T-helper 2 cell treated with Interferon-gamma antibody and Interleukin-4, amounts not matched to agents 5 μg/mL and 100 μg/mL, for 36 hours (primary cell): ENCODE data around the gene GNRH2.
"Not testable (repeated sequence)": the region's sequence is repeated elsewhere in the genome, so short reads cannot be mapped to it uniquely, and the experiment has no call there.

ENCODE experiments used
- DNase-seq: peaks from one replicate; pipeline ENCODE4 v3.0.0; 2021; ENCODE audit warnings: low spot score
- H3K27ac Mint-ChIP-seq: one replicate; pipeline ENCODE4 v1.8.0; 2021; ENCODE audit warnings: mild to moderate bottlenecking, mixed read lengths
- H3K27me3 Mint-ChIP-seq: one replicate; pipeline ENCODE4 v1.8.0; 2021; ENCODE audit warnings: low read depth, mixed read lengths
- H3K36me3 Mint-ChIP-seq: one replicate; pipeline ENCODE4 v1.8.0; 2021; ENCODE audit warnings: low read depth, mixed read lengths
- H3K4me1 Mint-ChIP-seq: one replicate; pipeline ENCODE4 v1.8.0; 2021; ENCODE audit warnings: low read depth, mixed read lengths
- H3K4me3 Mint-ChIP-seq: one replicate; pipeline ENCODE4 v1.8.0; 2022; ENCODE audit warnings: mild to moderate bottlenecking, moderate library complexity, mixed read lengths
- H3K9me3 Mint-ChIP-seq: one replicate; pipeline ENCODE4 v1.8.0; 2021; ENCODE audit warnings: mixed read lengths

Gene GNRH2

GRCh38 chr20:3043322-3043721 is at the start of gene GNRH2:
Gene GNRH2 (plus strand): TSS chr20:3043622. CDS start chr20:3044415, 793 bp downstream.
- DNase-seq: no peak
- Mint-ChIP-seq H3K27me3 (no peaks in the 10 kb centered on the region), H3K9me3 (no peaks in the 10 kb centered on the region), H3K4me1 (peaks cover 26% of the 10 kb centered on the region), H3K27ac (peak within 1 kb of the TSS; percentile 71), H3K4me3 (no peak within 1 kb of the TSS), H3K36me3 (peaks cover 36% of the 10 kb centered on the region)

- Mint-ChIP-seq H3K36me3 (peaks cover 48% of the 10 kb centered on the region), H3K27ac (no peak overlapping the region), H3K4me1 (peaks cover 4% of the 10 kb centered on the region)
Observed at GRCh38 chr20:2995796-2996195, 47.6 kb upstream of the GNRH2 start.

GRCh38 chr20:2998728-2999127 is 44.7 kb upstream of the GNRH2 start:
- no peak overlapping the region for H3K4me3 Mint-ChIP-seq
- H3K27ac Mint-ChIP-seq: no peak overlapping the region
- no peaks in the 10 kb centered on the region for H3K27me3 Mint-ChIP-seq
- H3K4me1 Mint-ChIP-seq: peaks cover 4% of the 10 kb centered on the region
- no peaks in the 10 kb centered on the region for H3K9me3 Mint-ChIP-seq
- peaks cover 32% of the 10 kb centered on the region for H3K36me3 Mint-ChIP-seq
- DNase-seq: no peak

More at GRCh38 chr20:2995796-2996195, 47.6 kb upstream of the GNRH2 start:
- DNase-seq: no peak
- Mint-ChIP-seq H3K27me3 (no peaks in the 10 kb centered on the region), H3K4me3 (no peak overlapping the region), H3K9me3 (no peaks in the 10 kb centered on the region)

- Mint-ChIP-seq H3K27me3 (no peaks in the 10 kb centered on the region), H3K36me3 (peaks cover 21% of the 10 kb centered on the region), H3K9me3 (no peaks in the 10 kb centered on the region), H3K4me1 (peaks cover 2% of the 10 kb centered on the region), H3K4me3 (no peak overlapping the region), H3K27ac (no peak overlapping the region)
- no peak for DNase-seq
Observed at GRCh38 chr20:3000852-3001523, 42.4 kb upstream of the GNRH2 start.

GRCh38 chr20:3003416-3003815 is 40.0 kb upstream of the GNRH2 start:
- Mint-ChIP-seq H3K27ac (no peak overlapping the region), H3K9me3 (no peaks in the 10 kb centered on the region), H3K27me3 (no peaks in the 10 kb centered on the region), H3K36me3 (peaks cover 23% of the 10 kb centered on the region), H3K4me1 (peaks cover 4% of the 10 kb centered on the region), H3K4me3 (no peak overlapping the region)
- no peak for DNase-seq

GRCh38 chr20:3010985-3011723 is 32.3 kb upstream of the GNRH2 start:
- peak overlapping the region; percentile 8 for H3K4me3 Mint-ChIP-seq
- H3K27ac Mint-ChIP-seq: peak overlapping the region; percentile 73
- H3K4me1 Mint-ChIP-seq: peaks cover 42% of the 10 kb centered on the region
- no peaks in the 10 kb centered on the region for H3K27me3 Mint-ChIP-seq
- no peaks in the 10 kb centered on the region for H3K9me3 Mint-ChIP-seq
- peak; percentile 43 for DNase-seq
- peaks cover 44% of the 10 kb centered on the region for H3K36me3 Mint-ChIP-seq

GRCh38 chr20:3011752-3012151 is 31.7 kb upstream of the GNRH2 start:
- Mint-ChIP-seq H3K4me1 (peaks cover 44% of the 10 kb centered on the region), H3K36me3 (peaks cover 45% of the 10 kb centered on the region), H3K27ac (peak overlapping the region; percentile 73)

GRCh38 chr20:3013771-3014170 is 29.7 kb upstream of the GNRH2 start:
- Mint-ChIP-seq H3K4me3 (no peak overlapping the region), H3K27me3 (no peaks in the 10 kb centered on the region), H3K4me1 (peaks cover 42% of the 10 kb centered on the region), H3K36me3 (peaks cover 49% of the 10 kb centered on the region), H3K9me3 (no peaks in the 10 kb centered on the region), H3K27ac (peak overlapping the region; percentile 37)
- no peak for DNase-seq

More at GRCh38 chr20:3011752-3012151, 31.7 kb upstream of the GNRH2 start:
- Mint-ChIP-seq H3K27me3 (no peaks in the 10 kb centered on the region), H3K9me3 (no peaks in the 10 kb centered on the region), H3K4me3 (no peak overlapping the region)
- peak; percentile 60 for DNase-seq

- Mint-ChIP-seq H3K27ac (peak overlapping the region; percentile 43), H3K36me3 (peaks cover 45% of the 10 kb centered on the region), H3K27me3 (no peaks in the 10 kb centered on the region), H3K4me3 (no peak overlapping the region), H3K9me3 (no peaks in the 10 kb centered on the region), H3K4me1 (peaks cover 38% of the 10 kb centered on the region)
- DNase-seq: no peak
Observed at GRCh38 chr20:3014179-3014578, 29.2 kb upstream of the GNRH2 start.

GRCh38 chr20:3014662-3015061 is 28.8 kb upstream of the GNRH2 start:
- no peaks in the 10 kb centered on the region for H3K27me3 Mint-ChIP-seq
- peak overlapping the region; percentile 39 for H3K4me3 Mint-ChIP-seq

GRCh38 chr20:3015302-3015701 is 28.1 kb upstream of the GNRH2 start:
- not testable (repeated sequence) for H3K9me3 Mint-ChIP-seq, DNase-seq, H3K4me3 Mint-ChIP-seq, H3K27me3 Mint-ChIP-seq
- peaks cover 34% of the 10 kb centered on the region for H3K4me1 Mint-ChIP-seq
- peaks cover 37% of the 10 kb centered on the region for H3K36me3 Mint-ChIP-seq
- H3K27ac Mint-ChIP-seq: peak overlapping the region; percentile 78

More at GRCh38 chr20:3014662-3015061, 28.8 kb upstream of the GNRH2 start:
- Mint-ChIP-seq H3K36me3 (peaks cover 40% of the 10 kb centered on the region), H3K27ac (peak overlapping the region; percentile 78), H3K4me1 (peaks cover 34% of the 10 kb centered on the region), H3K9me3 (no peaks in the 10 kb centered on the region)
- DNase-seq: peak; percentile 70

- Mint-ChIP-seq H3K9me3 (no peaks in the 10 kb centered on the region), H3K27ac (no peak overlapping the region), H3K4me1 (peaks cover 2% of the 10 kb centered on the region), H3K36me3 (peaks cover 43% of the 10 kb centered on the region), H3K27me3 (no peaks in the 10 kb centered on the region), H3K4me3 (no peak overlapping the region)
- DNase-seq: no peak
Observed at GRCh38 chr20:3021327-3021726, 22.1 kb upstream of the GNRH2 start.

GRCh38 chr20:3021777-3022176 is 21.6 kb upstream of the GNRH2 start:
- DNase-seq: no peak
- Mint-ChIP-seq H3K4me3 (no peak overlapping the region), H3K4me1 (peaks cover under 1% of the 10 kb centered on the region), H3K9me3 (no peaks in the 10 kb centered on the region), H3K27ac (no peak overlapping the region), H3K27me3 (no peaks in the 10 kb centered on the region), H3K36me3 (peaks cover 44% of the 10 kb centered on the region)
